Endothelial cell (in vitro differentiated cells): Measurements from ENCODE around the gene RALBP1. TPM values are rescaled to one million over a fixed set of nuclear protein-coding genes. Genes with fewer than 3 reads are reported as not detected.

Experiments used
- DNase-seq: peaks from one replicate; pipeline ENCODE4 v3.0.0; 2021; ENCODE audit warnings: low spot score
- H3K27ac Mint-ChIP-seq: one replicate; pipeline ENCODE4 v1.8.0; 2021; ENCODE audit warnings: mixed read lengths, inconsistent platforms; ENCODE audit not compliant: unreplicated experiment
- H3K27me3 Mint-ChIP-seq: one replicate; pipeline ENCODE4 v1.8.0; 2021; ENCODE audit warnings: mild to moderate bottlenecking, moderate library complexity, mixed read lengths, inconsistent platforms; ENCODE audit not compliant: unreplicated experiment
- H3K36me3 Mint-ChIP-seq: one replicate; pipeline ENCODE4 v1.8.0; 2021; ENCODE audit warnings: mild to moderate bottlenecking, low read depth, mixed read lengths, inconsistent platforms; ENCODE audit not compliant: unreplicated experiment
- H3K4me1 Mint-ChIP-seq: one replicate; pipeline ENCODE4 v1.8.0; 2021; ENCODE audit warnings: mild to moderate bottlenecking, mixed read lengths, inconsistent platforms; ENCODE audit not compliant: unreplicated experiment
- H3K4me3 Mint-ChIP-seq: one replicate; pipeline ENCODE4 v1.8.0; 2021; ENCODE audit warnings: mild to moderate bottlenecking, mixed read lengths, inconsistent platforms; ENCODE audit not compliant: unreplicated experiment
- H3K9me3 Mint-ChIP-seq: one replicate; pipeline ENCODE4 v1.8.0; 2021; ENCODE audit warnings: mixed read lengths, inconsistent platforms; ENCODE audit not compliant: unreplicated experiment
- total RNA-seq: library from RNA; stranded (reverse); fragmentation: NEBNext Ultra II Directional; extraction: Animal tissue kit (Norgen Biotek cat#: 25700); gene quantifications from one replicate; pipeline ENCODE4 v1.2.1, GENCODE V29; 2021; ENCODE audit not compliant: unreplicated experiment
- TF ChIP-seq, protein P1 (sequence below): fragments of 200-600 bp; sonication (generic); IDR thresholded peaks from one replicate; pipeline ENCODE4 v1.5.0; 2021; ENCODE audit warnings: antibody characterized with exemption; ENCODE audit not compliant: unreplicated experiment

The RALBP1 gene
- total RNA-seq, 1 donor from 2014 or later, result 56.8 TPM

DNA sequence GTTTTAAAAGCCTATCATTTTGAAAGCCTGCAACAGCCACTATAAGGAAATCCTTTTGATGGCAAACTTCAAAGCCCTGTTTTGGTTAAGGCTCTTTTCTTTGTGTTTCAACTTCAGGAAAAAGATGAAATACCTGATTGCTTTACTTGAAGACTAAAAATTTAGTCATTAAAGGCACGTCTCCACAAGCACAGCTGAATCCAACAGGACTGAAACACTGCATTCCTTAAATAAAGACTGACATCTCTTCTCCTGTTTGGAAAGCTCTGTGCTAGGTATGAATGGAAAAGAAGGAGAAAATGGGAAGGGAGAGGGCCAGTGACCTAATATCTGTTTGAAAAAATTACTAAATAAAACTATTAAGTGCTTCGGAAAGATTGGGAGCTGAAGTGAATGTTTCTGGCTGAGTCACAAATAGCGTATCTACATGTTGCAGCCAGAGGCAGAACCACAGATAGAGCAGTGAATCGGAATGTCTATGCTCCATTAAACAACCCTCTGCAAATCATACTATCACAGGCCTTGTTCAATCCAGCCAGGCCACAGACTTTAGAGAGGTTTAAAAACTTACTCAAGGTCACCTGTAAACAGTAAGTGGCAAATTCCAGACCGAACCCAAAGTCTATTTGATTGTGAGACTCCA is 21.1 kb upstream of the RALBP1 start:
- H3K27ac Mint-ChIP-seq, result no peak overlapping the region

DNA sequence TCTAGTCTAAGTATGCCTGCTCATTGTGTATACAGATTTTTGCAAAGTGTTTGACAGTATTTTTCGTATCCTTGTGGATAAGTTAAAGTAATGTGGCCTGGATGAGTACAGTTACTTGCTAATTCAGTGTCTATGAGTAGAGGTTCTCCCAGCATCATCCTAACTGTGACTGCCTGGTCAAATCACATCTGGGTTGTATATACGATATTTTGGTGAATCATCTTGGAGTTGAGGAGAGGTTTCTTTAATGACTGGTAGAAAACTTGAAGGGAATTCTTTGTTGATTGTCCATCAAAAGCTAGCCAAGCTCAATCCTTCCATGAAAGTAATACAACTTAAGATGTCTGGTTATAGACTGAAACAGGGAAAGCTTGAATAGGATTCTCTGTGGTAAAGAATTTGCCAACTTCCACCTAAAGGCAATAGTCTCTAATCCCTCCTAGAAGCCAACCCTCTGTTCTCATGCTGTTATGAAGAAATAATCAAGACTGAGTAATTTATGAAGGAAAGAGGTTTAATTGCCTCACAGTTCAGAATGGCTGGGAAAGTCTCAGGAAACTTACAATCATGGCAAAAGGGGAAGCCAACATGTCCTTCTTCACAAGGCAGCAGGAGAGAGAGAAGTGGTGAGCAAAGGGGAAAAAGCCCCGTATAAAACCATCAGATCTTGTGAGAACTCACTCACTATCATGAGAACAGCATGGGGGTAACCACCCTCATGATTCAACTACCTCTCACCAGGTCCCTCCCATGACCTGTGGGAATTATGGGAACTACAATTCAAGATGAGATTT is 19.4 kb upstream of the RALBP1 start:
- TF ChIP-seq, protein P1, sequence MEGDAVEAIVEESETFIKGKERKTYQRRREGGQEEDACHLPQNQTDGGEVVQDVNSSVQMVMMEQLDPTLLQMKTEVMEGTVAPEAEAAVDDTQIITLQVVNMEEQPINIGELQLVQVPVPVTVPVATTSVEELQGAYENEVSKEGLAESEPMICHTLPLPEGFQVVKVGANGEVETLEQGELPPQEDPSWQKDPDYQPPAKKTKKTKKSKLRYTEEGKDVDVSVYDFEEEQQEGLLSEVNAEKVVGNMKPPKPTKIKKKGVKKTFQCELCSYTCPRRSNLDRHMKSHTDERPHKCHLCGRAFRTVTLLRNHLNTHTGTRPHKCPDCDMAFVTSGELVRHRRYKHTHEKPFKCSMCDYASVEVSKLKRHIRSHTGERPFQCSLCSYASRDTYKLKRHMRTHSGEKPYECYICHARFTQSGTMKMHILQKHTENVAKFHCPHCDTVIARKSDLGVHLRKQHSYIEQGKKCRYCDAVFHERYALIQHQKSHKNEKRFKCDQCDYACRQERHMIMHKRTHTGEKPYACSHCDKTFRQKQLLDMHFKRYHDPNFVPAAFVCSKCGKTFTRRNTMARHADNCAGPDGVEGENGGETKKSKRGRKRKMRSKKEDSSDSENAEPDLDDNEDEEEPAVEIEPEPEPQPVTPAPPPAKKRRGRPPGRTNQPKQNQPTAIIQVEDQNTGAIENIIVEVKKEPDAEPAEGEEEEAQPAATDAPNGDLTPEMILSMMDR, result no peak
- DNase-seq, result no peak
- H3K4me1 Mint-ChIP-seq, result no peaks in the 10 kb centered on the region
- peaks cover 3% of the 10 kb centered on the region for H3K9me3 Mint-ChIP-seq
- H3K27ac Mint-ChIP-seq, result no peak overlapping the region
- H3K27me3 Mint-ChIP-seq, result peaks cover 4% of the 10 kb centered on the region
- no peak overlapping the region for H3K4me3 Mint-ChIP-seq
- H3K36me3 Mint-ChIP-seq, result peaks cover 6% of the 10 kb centered on the region

More for the DNA sequence above, 21.1 kb upstream of the RALBP1 start:
- Mint-ChIP-seq H3K36me3 (peaks cover 6% of the 10 kb centered on the region), H3K27me3 (peaks cover 4% of the 10 kb centered on the region), H3K4me1 (no peaks in the 10 kb centered on the region), H3K9me3 (peaks cover 3% of the 10 kb centered on the region), H3K4me3 (no peak overlapping the region)
- TF ChIP-seq, protein P1, result no peak
- no peak for DNase-seq

DNA sequence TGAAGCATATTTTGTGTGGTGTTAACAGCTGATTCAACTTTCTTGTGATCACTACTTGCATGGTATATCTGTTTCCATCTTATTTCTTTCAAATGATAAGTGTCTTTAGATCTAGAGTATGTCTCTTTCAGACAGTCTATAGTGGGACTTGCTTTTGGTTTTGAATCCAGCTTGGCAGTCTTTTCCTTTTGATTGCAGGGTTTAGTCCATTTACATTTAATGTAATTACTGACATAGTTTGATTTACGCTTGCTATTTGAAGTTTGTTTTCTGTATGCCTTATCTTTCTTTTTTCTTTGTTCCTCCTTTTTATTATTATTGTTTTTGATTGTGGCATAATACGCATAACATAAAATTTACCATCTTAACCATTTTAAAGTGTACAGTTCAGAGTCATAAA is 9.2 kb upstream of the RALBP1 start:
- Mint-ChIP-seq H3K36me3 (no peaks in the 10 kb centered on the region), H3K9me3 (no peaks in the 10 kb centered on the region), H3K27ac (no peak overlapping the region), H3K4me1 (no peaks in the 10 kb centered on the region), H3K4me3 (no peak overlapping the region), H3K27me3 (no peaks in the 10 kb centered on the region)
- no peak for DNase-seq
- TF ChIP-seq, protein P1, result no peak

DNA sequence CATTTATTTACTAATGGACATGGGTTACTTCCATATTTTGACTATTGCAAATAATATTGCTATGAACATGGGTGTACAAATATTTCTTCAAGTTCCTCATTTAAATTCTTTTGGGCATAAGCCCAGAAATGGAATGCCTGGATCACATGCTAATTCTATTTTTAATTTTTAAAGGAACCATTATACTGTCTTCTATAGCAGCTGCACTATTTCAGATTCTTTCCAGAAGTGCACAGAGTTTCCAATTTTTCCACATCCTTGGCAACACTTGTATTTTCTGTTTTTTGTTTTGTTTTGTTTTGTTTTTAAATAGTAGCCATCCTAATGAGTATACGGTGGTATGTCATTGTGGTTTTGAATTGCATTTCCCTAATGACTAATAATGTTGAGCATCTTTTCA is 8.5 kb upstream of the RALBP1 start:
- no peaks in the 10 kb centered on the region for H3K27me3 Mint-ChIP-seq
- DNase-seq, result no peak
- TF ChIP-seq, protein P1, result no peak
- H3K36me3 Mint-ChIP-seq, result no peaks in the 10 kb centered on the region
- no peaks in the 10 kb centered on the region for H3K9me3 Mint-ChIP-seq
- no peak overlapping the region for H3K27ac Mint-ChIP-seq
- no peaks in the 10 kb centered on the region for H3K4me1 Mint-ChIP-seq
- H3K4me3 Mint-ChIP-seq, result no peak overlapping the region

DNA sequence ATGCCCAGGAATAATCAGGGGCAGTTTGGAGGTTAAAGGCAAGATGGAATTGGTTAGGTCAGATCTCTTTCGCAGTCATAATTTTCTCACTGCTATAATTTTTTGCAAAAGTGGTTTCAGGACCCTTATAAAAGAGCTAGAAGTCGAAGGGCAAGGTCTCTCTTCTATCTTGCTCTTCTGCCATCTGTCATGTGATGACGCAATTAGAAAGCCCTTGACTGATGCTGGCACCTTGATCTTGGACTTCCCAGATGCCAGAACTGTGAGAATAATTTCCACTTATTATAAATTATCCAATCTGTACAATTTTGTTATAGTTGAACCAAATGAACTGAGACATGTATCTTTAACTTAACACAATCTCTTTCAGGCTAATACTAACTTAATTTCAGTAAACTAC is 6.3 kb upstream of the RALBP1 start:
- H3K9me3 Mint-ChIP-seq, result no peaks in the 10 kb centered on the region
- no peak for DNase-seq
- no peaks in the 10 kb centered on the region for H3K27me3 Mint-ChIP-seq
- peaks cover under 1% of the 10 kb centered on the region for H3K4me1 Mint-ChIP-seq
- TF ChIP-seq, protein P1, result no peak
- H3K36me3 Mint-ChIP-seq, result no peaks in the 10 kb centered on the region
- H3K27ac Mint-ChIP-seq, result no peak overlapping the region
- H3K4me3 Mint-ChIP-seq, result no peak overlapping the region
